Esophagus mucosa (tissue), 1 donor: ENCODE data around the gene RIT1. TPM values are rescaled to one million over a fixed set of nuclear protein-coding genes. Genes with fewer than 3 reads are reported as not detected.
"Not testable (repeated sequence)": the region's sequence is repeated elsewhere in the genome, so short reads cannot be mapped to it uniquely, and the experiment has no call there.

Source experiments
- ATAC-seq: fragments of 200-7000 bp; cut with Tn5 transposase; one replicate; pipeline ENCODE4 v1.9.1; 2020
- total RNA-seq: library from RNA; stranded (reverse); gene quantifications from one replicate; pipeline ENCODE4 v1.2.4, GENCODE V29; 2023
- donor health status: DM: yes; HTN: yes; CAD: no.

RIT1 gene
- total RNA-seq, 1 donor from 2014 or later: 35.7 TPM

DNA sequence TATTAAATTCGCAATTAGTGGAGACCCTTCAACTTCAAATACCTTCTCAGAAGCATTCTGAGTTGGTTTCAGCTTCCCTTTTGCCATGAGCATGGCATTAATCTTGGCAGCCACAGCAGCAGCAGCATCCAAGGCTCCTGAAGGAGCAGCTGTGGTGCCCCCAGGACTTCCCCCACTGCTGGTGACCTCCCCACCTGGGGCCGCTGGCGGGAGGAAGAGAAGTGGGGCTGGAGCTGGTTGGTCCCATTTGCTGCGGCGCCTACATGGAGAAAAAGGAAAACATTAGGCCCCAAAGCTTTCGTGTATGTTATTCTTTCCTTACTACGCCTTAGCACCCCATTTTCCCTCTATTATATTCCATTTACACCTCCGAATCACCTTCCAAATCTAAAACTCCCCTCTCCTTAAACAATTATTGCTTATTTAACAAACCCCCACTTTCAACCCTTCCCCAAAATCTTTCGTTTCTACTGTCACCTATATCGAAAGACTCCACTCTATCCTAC lies 22.5 kb upstream of the RIT1 start:
- ATAC-seq: no peak

DNA sequence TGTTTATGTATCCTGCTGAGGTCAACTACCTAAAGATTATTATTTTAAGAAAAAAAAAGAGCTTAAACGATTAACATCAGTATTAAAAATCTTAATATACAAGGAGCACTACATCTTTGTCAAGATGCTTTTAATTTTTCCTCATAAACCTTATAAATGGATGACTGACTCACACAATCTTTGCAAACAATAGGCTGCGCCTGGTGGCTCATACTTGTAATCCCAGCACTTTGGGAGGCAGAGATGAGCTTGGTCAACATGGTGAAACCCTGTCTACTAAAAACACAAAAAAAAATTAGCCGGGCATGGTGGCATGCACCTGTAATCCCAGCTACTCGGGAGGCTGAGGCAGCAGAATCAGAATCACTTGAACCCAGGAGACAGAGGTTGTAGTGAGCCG lies 21.3 kb upstream of the RIT1 start:
- ATAC-seq: no peak

GRCh38 chr1:155932081-155932480 lies 20.9 kb upstream of the RIT1 start:
- peak; percentile 41 for ATAC-seq

GRCh38 chr1:155931332-155932038 lies 20.3 kb upstream of the RIT1 start:
- ATAC-seq: peak; percentile 43

DNA sequence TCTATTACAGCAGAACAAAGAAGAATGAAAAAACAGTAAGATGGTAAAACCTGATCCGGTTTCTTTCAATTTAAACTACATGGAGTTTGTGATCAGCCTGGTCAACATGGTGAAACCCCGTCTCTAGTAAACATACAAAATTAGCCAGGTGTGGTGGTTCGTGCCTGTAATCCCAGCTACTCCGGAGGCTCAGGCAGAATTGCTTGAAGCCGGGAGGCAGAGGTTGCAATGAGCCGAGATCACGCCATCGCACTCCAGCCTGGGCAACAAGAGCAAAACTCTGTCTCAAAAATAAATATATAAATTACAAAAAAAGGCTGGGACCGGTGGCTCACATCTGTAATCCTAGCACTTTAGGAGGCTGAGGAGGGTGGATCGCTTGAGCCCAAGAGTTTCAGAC lies 19.6 kb upstream of the RIT1 start:
- ATAC-seq: not testable (repeated sequence)

- ATAC-seq: no peak
These were observed 17.9 kb upstream of the RIT1 start for GRCh38 chr1:155929057-155929456.

GRCh38 chr1:155925506-155925905 lies 14.4 kb upstream of the RIT1 start:
- ATAC-seq: no peak

- ATAC-seq: no peak
These were observed 9.6 kb upstream of the RIT1 start for GRCh38 chr1:155920717-155921116.

DNA sequence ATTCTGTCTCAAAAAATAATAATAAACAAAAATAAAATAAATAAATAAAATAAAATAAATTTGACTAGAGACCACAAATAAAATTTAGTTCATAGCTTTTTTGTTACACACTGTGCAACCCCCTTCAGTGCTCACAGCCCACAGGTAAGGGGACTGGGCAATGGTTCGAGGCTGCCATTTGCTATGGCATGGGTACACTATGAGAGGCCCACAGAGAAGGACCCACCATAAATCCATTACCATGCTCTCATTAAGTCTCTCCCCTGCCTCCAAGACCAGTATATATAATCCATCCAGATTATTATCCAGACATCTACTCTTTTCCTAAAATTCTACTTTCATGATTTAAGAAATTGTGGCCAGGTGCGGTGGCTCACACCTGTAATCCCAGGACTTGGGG lies 8.7 kb upstream of the RIT1 start:
- ATAC-seq: no peak

DNA sequence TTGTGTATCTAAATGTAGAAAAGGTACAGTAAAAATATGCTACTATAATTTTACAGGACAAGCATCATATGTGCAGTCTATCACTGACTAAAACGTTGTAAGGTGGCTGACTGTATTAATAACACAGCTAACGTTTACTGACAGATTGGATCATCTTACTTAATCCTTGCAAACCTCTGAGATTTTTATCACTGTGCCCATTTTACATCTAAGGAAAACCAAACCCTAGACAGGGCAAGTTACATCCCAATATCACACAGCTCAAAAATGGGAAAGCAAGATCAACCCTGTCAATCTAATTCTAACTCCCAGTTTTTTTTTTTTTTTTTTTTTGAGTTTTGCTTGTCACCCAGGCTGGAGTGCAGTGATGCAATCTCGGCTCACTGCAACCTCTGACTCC lies 7.5 kb upstream of the RIT1 start:
- no peak for ATAC-seq

- ATAC-seq: no peak
These were observed 3.0 kb upstream of the RIT1 start for GRCh38 chr1:155913969-155914757.

- ATAC-seq: peak; percentile 7
These were observed 947 bp upstream of the RIT1 start for GRCh38 chr1:155912056-155912536.

GRCh38 chr1:155910621-155911121 lies 478 bp downstream of the RIT1 start:
- ATAC-seq: peak; percentile 38

- ATAC-seq: peak; percentile 86
These were observed 1.3 kb downstream of the RIT1 start for GRCh38 chr1:155909894-155910293.

DNA sequence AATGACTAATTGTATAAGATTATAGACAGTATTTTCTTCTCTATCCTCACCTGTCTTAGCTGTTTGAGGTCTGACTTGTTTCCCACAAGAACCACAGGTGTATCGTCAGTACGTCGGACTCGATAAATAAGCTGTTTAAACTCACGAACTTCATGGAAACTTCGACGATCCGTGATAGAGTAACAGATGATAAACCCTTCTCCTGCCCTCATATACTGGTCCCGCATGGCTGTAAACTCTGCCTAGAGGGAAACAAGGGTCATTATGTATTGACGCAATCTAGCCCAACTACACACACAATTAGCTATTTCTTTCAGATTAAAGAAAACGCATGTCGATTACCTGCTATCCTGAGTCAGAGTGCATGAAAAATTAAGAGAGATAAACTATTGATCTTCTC lies 6.9 kb downstream of the RIT1 start:
- no peak for ATAC-seq

- ATAC-seq: no peak
These were observed 11.0 kb downstream of the RIT1 start for GRCh38 chr1:155900161-155900560.

DNA sequence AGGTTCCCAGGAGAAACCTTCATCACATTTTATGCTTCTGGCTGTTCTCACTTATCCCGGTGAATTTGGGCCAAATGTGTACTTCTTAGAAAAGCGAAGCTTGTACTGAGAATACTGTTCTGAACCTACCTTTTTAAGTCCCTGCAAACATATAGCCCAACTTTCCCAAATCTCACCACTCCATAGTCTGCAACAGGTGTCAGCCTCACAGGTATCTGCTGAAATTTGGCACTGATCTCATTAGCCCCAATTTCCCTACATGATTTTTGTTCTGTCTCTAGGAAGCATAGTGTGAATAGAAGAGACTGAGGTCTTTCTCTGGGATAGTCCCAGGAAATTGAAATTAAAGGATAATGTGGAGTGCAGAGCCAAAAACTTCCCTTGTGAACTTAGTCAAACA lies 11.5 kb downstream of the RIT1 start:
- no peak for ATAC-seq

GRCh38 chr1:155898888-155899287 lies 12.3 kb downstream of the RIT1 start:
- no peak for ATAC-seq

DNA sequence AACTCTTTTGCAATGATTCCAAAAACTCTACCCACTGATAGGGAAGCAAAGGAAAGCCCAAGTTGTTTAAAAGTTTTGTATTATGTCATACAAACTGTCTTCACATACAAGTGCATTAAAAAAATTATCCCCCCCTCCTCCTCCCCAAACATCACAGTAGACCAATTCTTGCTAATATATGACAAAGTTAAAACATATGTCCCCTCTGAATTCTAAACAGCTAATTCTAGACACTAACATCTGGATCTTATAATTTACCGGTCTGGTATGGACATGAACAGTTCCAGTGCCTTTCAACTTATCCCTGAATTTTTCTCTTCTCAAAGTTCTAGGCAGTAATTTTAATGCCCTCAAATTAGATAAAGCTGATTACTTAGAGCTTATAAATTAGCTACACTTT lies 13.4 kb downstream of the RIT1 start:
- ATAC-seq: no peak

DNA sequence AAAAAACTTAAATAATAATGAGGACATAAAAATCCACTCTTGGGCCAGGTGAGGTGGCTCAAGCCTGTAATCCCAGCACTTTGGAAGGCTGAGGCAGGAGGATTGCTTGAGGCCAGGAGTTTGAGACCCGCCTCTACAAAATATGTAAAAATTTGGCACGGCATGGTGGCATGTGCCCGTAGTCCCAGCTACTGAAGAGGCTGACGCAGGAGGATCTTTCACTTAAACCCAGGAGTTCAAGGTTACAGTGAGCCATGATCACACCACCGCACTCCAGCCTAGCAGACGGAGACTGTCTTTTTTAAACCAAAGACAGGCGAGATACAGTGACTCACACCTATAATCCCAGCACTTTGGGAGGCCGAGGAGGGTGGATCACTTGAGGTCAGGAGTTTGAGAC lies 14.7 kb downstream of the RIT1 start:
- not testable (repeated sequence) for ATAC-seq

GRCh38 chr1:155895617-155896016 lies 15.5 kb downstream of the RIT1 start:
- ATAC-seq: not testable (repeated sequence)

DNA sequence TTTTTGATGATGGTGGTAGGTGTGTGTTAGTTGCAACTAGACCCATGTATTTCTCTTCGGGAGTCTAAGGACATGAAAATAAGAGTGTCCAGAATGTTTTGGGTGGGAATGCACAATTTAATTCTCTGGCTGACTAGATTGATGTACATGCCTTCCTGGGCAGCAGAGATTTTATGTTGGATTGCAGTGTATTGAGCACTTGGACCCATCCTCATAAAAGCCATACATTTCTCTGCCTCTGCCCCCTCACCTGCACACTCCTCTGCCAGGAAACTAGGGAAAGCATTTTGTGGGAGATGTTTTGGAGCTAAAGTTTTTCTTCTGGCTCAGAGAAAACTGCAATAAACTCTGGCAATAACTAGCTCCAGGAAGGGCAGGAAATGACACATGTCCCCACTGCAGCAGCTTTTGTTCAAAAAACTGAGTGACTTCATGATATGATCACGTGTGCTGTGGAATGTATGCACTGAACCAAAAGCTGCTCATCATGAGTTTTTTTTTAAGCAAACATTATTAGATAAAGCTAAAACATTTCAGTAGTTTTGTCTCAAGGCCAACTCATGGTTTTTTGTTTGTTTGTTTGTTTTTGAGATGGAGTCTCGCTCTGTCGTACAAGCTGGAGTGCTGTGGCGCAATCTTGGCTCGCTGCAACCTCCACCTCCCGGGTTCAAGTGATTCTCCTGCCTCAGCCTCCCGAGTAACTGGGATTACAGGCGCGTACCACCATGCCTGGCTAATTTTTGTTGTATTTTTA lies 17.6 kb downstream of the RIT1 start:
- ATAC-seq: peak; percentile 77

DNA sequence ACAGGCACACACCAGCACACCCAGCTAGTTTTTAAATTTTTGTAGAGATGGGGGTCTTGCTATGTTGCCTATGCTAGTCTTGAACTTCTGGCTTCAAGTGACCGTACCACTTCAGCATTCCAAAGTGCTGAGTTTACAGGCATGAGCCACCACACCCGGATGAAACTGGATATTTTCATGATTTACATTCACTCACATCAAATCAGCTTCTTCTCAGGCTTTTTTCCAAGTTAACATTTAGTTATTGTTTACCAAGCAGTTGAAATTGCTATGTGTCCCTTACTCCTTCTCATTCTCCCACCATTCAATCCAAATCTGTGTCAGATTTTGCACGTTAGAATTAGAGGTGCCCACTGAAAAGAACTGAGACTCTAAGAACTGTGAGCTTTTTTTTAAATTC lies 18.4 kb downstream of the RIT1 start:
- ATAC-seq: peak; percentile 42
